Measurements from ENCODE around the gene CSGALNACT2.

DNA sequence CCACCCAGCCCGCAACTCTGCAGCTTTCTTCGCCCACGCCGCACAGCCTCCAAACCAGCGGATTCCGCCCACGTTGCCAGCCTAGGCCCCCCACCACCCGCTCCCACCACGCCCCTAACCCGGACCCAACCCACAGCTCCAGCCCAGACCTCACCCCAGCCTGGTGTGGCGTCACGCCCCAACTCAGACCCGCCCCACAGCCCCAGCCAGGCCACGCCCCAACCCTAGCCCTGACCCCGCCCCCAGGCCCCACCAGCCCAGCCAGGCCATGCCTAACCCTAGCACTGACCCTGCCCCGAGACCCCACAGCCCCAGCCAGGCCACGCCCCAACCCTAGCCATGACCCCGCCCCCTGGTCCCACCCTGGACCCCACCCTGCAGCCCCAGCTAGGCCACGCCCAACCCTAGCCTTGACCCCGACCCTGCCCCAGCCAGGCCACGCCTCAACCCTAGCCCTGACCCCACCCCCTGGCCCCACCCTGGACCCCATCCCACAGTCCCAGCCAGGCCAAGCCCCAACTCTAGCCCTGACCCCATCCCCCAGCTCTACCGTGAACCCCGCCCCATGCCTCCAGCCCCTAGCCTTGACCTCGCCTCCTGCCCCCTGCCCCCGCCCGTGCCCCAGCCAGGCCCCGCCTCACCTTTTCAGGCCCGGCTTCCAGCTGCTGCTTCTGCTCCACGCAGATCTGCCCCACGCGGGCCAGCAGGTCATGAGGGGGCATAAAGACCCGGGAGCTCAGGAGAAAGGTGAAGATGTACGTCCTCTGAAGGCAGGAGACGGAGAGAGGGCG, 64.6 kb downstream of the CSGALNACT2 start:
- TF ChIP-seq KDM5A (IDR thresholded peaks at IDR 0.05; ENCODE audit: borderline replicate concordance, low read length): no peak
- TF ChIP-seq, protein P1, sequence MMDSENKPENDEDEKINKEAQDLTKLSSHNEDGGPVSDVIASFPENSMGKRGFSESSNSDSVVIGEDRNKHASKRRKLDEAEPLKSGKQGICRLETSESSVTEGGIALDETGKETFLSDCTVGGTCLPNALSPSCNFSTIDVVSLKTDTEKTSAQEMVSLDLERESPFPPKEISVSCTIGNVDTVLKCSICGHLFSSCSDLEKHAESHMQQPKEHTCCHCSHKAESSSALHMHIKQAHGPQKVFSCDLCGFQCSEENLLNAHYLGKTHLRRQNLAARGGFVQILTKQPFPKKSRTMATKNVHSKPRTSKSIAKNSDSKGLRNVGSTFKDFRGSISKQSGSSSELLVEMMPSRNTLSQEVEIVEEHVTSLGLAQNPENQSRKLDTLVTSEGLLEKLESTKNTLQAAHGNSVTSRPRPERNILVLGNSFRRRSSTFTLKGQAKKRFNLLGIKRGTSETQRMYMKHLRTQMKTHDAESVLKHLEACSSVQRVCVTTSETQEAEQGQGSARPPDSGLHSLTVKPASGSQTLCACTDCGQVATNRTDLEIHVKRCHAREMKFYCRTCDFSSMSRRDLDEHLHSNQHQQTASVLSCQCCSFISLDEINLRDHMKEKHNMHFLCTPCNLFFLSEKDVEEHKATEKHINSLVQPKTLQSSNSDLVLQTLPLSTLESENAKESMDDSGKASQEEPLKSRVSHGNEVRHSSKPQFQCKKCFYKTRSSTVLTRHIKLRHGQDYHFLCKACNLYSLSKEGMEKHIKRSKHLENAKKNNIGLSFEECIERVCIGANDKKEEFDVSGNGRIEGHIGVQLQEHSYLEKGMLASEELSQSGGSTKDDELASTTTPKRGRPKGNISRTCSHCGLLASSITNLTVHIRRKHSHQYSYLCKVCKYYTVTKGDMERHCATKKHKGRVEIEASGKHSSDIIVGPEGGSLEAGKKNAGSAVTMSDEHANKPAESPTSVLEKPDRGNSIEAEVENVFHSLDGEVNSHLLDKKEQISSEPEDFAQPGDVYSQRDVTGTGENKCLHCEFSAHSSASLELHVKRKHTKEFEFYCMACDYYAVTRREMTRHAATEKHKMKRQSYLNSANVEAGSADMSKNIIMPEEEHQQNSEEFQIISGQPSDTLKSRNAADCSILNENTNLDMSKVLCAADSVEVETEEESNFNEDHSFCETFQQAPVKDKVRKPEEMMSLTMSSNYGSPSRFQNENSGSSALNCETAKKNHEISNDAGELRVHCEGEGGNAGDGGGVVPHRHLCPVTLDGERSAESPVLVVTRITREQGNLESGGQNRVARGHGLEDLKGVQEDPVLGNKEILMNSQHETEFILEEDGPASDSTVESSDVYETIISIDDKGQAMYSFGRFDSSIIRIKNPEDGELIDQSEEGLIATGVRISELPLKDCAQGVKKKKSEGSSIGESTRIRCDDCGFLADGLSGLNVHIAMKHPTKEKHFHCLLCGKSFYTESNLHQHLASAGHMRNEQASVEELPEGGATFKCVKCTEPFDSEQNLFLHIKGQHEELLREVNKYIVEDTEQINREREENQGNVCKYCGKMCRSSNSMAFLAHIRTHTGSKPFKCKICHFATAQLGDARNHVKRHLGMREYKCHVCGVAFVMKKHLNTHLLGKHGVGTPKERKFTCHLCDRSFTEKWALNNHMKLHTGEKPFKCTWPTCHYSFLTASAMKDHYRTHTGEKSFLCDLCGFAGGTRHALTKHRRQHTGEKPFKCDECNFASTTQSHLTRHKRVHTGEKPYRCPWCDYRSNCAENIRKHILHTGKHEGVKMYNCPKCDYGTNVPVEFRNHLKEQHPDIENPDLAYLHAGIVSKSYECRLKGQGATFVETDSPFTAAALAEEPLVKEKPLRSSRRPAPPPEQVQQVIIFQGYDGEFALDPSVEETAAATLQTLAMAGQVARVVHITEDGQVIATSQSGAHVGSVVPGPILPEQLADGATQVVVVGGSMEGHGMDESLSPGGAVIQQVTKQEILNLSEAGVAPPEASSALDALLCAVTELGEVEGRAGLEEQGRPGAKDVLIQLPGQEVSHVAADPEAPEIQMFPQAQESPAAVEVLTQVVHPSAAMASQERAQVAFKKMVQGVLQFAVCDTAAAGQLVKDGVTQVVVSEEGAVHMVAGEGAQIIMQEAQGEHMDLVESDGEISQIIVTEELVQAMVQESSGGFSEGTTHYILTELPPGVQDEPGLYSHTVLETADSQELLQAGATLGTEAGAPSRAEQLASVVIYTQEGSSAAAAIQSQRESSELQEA (CRISPR knock-in tag; IDR thresholded peaks at IDR 0.05; ENCODE audit: not compliant biosample characterization): no peak
- no peak for TF ChIP-seq MXI1 (IDR thresholded peaks at IDR 0.05; ENCODE audit: borderline replicate concordance, low read depth, low read length)
- TF ChIP-seq ZNF530 (CRISPR knock-in tag; IDR thresholded peaks at IDR 0.05; ENCODE audit: low read depth): no peak
- TF ChIP-seq PHF8 (CRISPR knock-in tag; IDR thresholded peaks at IDR 0.05): no peak
- no peak for TF ChIP-seq GLI4 (CRISPR knock-in tag; IDR thresholded peaks at IDR 0.05; ENCODE audit: borderline replicate concordance)
- no peak for TF ChIP-seq TAF1 (CRISPR knock-in tag; IDR thresholded peaks at IDR 0.05)
- no peak for TF ChIP-seq TBP (CRISPR knock-in tag; IDR thresholded peaks at IDR 0.05)

All from HepG2 (cell line).